Breast epithelium (tissue), 3 donors: ENCODE results near the gene PRAMEF11.

ENCODE experiments used
- POLR2A ChIP-seq: fragments of 450-650 bp; IDR thresholded peaks from one replicate; pipeline ENCODE4 v1.6.1; 2016; ENCODE audit warnings: antibody characterized with exemption, mild to moderate bottlenecking, moderate library complexity
- TF ChIP-seq, protein P1 (sequence below), 3 donors: fragments of 450-650 bp; IDR thresholded peaks; one replicate each; pipeline ENCODE4 v1.5.1; 2016 to 2017; ENCODE audit warnings: antibody characterized with exemption in 3 of 3, mild to moderate bottlenecking in 3 of 3, moderate library complexity in 3 of 3

DNA sequence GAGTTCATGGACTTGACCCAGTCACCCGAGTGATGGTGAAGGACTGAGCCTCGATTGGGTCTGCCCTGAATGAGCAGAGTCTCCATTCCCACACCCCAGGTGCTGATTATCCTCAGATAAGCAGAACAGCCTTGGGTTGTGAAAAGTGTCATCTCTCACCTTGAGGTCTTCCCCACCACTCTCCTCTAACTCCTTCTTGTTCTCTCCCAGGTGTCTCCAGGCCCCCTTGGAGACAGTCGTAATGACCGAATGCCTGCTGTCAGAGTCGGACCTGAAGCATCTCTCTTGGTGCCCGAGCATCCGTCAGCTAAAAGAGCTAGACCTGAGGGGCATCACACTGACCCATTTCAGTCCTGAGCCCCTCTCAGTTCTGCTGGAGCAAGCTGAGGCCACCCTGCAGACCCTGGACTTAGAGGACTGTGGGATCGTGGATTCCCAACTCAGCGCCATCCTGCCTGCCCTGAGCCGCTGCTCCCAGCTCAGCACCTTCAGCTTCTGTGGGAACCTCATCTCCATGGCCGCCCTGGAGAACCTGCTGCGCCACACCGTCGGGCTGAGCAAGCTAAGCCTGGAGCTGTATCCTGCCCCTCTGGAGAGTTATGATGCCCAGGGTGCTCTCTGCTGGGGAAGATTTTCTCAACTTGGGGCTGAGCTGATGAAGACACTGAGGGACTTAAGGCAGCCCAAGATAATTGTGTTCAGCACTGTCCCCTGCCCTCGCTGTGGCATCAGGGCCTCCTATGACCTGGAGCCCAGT is 54.2 kb downstream of the PRAMEF11 start:
- TF ChIP-seq, protein P1, sequence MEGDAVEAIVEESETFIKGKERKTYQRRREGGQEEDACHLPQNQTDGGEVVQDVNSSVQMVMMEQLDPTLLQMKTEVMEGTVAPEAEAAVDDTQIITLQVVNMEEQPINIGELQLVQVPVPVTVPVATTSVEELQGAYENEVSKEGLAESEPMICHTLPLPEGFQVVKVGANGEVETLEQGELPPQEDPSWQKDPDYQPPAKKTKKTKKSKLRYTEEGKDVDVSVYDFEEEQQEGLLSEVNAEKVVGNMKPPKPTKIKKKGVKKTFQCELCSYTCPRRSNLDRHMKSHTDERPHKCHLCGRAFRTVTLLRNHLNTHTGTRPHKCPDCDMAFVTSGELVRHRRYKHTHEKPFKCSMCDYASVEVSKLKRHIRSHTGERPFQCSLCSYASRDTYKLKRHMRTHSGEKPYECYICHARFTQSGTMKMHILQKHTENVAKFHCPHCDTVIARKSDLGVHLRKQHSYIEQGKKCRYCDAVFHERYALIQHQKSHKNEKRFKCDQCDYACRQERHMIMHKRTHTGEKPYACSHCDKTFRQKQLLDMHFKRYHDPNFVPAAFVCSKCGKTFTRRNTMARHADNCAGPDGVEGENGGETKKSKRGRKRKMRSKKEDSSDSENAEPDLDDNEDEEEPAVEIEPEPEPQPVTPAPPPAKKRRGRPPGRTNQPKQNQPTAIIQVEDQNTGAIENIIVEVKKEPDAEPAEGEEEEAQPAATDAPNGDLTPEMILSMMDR (IDR thresholded peaks at IDR 0.05): no peak
- TF ChIP-seq POLR2A: no peak
